ENCODE data around the gene SDSL.

DNA sequence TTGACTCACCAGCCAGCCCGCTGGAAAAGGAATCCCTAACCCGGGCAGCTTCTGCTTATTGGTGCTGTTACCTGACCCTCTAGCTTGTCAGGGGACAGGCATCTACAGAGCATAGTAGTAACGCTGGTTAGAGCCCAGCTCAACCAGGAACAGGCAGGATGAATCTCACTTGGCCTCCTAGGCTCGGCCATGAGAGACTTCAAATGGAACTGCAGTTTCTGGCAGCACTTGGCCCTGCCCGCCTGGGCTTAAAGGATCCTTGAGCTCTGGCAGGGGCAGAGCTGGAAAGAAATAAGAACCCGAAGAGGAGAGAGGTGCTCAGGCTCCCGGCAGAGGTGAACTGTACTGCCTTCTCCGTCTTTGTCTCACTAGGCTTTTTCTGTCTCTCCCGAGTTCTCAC lies 51.8 kb downstream of the SDSL start:
- TF ChIP-seq, protein P1, sequence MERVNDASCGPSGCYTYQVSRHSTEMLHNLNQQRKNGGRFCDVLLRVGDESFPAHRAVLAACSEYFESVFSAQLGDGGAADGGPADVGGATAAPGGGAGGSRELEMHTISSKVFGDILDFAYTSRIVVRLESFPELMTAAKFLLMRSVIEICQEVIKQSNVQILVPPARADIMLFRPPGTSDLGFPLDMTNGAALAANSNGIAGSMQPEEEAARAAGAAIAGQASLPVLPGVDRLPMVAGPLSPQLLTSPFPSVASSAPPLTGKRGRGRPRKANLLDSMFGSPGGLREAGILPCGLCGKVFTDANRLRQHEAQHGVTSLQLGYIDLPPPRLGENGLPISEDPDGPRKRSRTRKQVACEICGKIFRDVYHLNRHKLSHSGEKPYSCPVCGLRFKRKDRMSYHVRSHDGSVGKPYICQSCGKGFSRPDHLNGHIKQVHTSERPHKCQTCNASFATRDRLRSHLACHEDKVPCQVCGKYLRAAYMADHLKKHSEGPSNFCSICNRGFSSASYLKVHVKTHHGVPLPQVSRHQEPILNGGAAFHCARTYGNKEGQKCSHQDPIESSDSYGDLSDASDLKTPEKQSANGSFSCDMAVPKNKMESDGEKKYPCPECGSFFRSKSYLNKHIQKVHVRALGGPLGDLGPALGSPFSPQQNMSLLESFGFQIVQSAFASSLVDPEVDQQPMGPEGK (CRISPR knock-in tag; IDR thresholded peaks at IDR 0.05; ENCODE audit: borderline replicate concordance) = no peak
- TF ChIP-seq ZC3H10 (CRISPR knock-in tag; IDR thresholded peaks at IDR 0.05) (no peak), ZNF70 (CRISPR knock-in tag; IDR thresholded peaks at IDR 0.05) (no peak), ZFP30 (CRISPR knock-in tag; IDR thresholded peaks at IDR 0.05) (no peak), ISL1 (CRISPR knock-in tag; IDR thresholded peaks at IDR 0.05) (no peak), RARB (CRISPR knock-in tag; IDR thresholded peaks at IDR 0.05) (no peak), ZNF565 (CRISPR knock-in tag; conservative IDR thresholded peaks at IDR 0.05; ENCODE audit: low read depth) (no peak), ARNTL (CRISPR knock-in tag; IDR thresholded peaks at IDR 0.05; ENCODE audit: borderline replicate concordance, low read depth) (no peak), GLIS3 (CRISPR knock-in tag; IDR thresholded peaks at IDR 0.05) (no peak), TCF4 (CRISPR knock-in tag; IDR thresholded peaks at IDR 0.05; ENCODE audit: borderline replicate concordance) (no peak)
- TF ChIP-seq, protein P2, sequence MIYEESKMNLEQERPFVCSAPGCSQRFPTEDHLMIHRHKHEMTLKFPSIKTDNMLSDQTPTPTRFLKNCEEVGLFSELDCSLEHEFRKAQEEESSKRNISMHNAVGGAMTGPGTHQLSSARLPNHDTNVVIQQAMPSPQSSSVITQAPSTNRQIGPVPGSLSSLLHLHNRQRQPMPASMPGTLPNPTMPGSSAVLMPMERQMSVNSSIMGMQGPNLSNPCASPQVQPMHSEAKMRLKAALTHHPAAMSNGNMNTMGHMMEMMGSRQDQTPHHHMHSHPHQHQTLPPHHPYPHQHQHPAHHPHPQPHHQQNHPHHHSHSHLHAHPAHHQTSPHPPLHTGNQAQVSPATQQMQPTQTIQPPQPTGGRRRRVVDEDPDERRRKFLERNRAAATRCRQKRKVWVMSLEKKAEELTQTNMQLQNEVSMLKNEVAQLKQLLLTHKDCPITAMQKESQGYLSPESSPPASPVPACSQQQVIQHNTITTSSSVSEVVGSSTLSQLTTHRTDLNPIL (CRISPR knock-in tag; IDR thresholded peaks at IDR 0.05; ENCODE audit: low read depth) = no peak
- TF ChIP-seq, protein P3, sequence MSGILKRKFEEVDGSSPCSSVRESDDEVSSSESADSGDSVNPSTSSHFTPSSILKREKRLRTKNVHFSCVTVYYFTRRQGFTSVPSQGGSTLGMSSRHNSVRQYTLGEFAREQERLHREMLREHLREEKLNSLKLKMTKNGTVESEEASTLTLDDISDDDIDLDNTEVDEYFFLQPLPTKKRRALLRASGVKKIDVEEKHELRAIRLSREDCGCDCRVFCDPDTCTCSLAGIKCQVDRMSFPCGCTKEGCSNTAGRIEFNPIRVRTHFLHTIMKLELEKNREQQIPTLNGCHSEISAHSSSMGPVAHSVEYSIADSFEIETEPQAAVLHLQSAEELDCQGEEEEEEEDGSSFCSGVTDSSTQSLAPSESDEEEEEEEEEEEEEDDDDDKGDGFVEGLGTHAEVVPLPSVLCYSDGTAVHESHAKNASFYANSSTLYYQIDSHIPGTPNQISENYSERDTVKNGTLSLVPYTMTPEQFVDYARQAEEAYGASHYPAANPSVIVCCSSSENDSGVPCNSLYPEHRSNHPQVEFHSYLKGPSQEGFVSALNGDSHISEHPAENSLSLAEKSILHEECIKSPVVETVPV (CRISPR knock-in tag; IDR thresholded peaks at IDR 0.05) = no peak
- TF ChIP-seq, protein P4, sequence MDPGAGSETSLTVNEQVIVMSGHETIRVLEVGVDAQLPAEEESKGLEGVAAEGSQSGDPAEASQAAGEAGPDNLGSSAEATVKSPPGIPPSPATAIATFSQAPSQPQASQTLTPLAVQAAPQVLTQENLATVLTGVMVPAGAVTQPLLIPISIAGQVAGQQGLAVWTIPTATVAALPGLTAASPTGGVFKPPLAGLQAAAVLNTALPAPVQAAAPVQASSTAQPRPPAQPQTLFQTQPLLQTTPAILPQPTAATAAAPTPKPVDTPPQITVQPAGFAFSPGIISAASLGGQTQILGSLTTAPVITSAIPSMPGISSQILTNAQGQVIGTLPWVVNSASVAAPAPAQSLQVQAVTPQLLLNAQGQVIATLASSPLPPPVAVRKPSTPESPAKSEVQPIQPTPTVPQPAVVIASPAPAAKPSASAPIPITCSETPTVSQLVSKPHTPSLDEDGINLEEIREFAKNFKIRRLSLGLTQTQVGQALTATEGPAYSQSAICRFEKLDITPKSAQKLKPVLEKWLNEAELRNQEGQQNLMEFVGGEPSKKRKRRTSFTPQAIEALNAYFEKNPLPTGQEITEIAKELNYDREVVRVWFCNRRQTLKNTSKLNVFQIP (CRISPR knock-in tag; IDR thresholded peaks at IDR 0.05; ENCODE audit: borderline replicate concordance, low read depth) = no peak
